CD4-positive, alpha-beta T cell (primary cell): ENCODE results near the gene ASB6. TPM values are rescaled to one million over a fixed set of nuclear protein-coding genes. Genes with fewer than 3 reads are reported as not detected.

Experiments
- ATAC-seq: fragments of 200-7000 bp; cut with Tn5 transposase; one replicate; pipeline ENCODE4 v1.10.0; 2022; ENCODE audit warnings: mild to moderate bottlenecking; ENCODE audit not compliant: poor library complexity
- CTCF ChIA-PET: fragments of 350-600 bp; sonication (Branson Sonifier 250); formaldehyde crosslinking; loops from one replicate; lab custom pipeline; 2021; ENCODE audit warnings: antibody characterized with exemption, inconsistent platforms; lab: Charles Lee
- POLR2A ChIA-PET: fragments of 350-600 bp; sonication (Branson Sonifier 250); formaldehyde crosslinking; loops from one replicate; lab custom pipeline; 2021; ENCODE audit warnings: antibody characterized with exemption, inconsistent platforms; lab: Charles Lee
- DNase-seq, 14 experiments: peaks; one replicate each; pipeline ENCODE4 v3.0.0-alpha.2; 2013 to 2020; ENCODE audit warnings: mixed read lengths in 2 of 14
- H3K27ac ChIP-seq, 2 donors: one replicate each; pipeline versions ENCODE4 v1.5.1 to v1.7.0; 2013; ENCODE audit warnings: low read length in 2 of 2, low read depth in 1 of 2, mild to moderate bottlenecking in 1 of 2
- H3K27me3 ChIP-seq, 2 experiments: 1 replicate in 1 of 2; 2 replicates in 1 of 2; pipeline versions ENCODE4 v1.6.1 to v1.7.0; 2013; ENCODE audit warnings: low read length in 2 of 2, control low read depth in 1 of 2, mild to moderate bottlenecking in 1 of 2, moderate library complexity in 1 of 2; ENCODE audit not compliant: insufficient read depth in 2 of 2, control insufficient read depth in 1 of 2
- H3K36me3 ChIP-seq: one replicate; pipeline ENCODE4 v1.6.1; 2013; ENCODE audit warnings: low read length, control low read depth; ENCODE audit not compliant: insufficient read depth
- H3K4me1 ChIP-seq: one replicate; pipeline ENCODE4 v1.6.1; 2013; ENCODE audit warnings: low read length, control low read depth; ENCODE audit not compliant: insufficient read depth
- H3K4me3 ChIP-seq: one replicate; pipeline ENCODE4 v1.5.1; 2013; ENCODE audit warnings: mild to moderate bottlenecking, low read length, moderate library complexity
- H3K9me3 ChIP-seq, 2 experiments: 1 replicate in 1 of 2; 2 replicates in 1 of 2; pipeline versions ENCODE4 v1.6.1 to v1.7.0; 2013; ENCODE audit warnings: low read length in 2 of 2, mild to moderate bottlenecking in 2 of 2, control low read depth in 1 of 2, moderate library complexity in 1 of 2; ENCODE audit not compliant: control insufficient read depth in 1 of 2, insufficient read depth in 1 of 2
- H3K27ac Mint-ChIP-seq: one replicate; pipeline ENCODE4 v1.8.0; 2020; ENCODE audit warnings: mixed read lengths
- H3K27me3 Mint-ChIP-seq: one replicate; pipeline ENCODE4 v1.8.0; 2021; ENCODE audit warnings: mixed read lengths
- H3K36me3 Mint-ChIP-seq: one replicate; pipeline ENCODE4 v1.8.0; 2021; ENCODE audit warnings: low read depth, mixed read lengths
- H3K4me1 Mint-ChIP-seq: one replicate; pipeline ENCODE4 v1.8.0; 2021; ENCODE audit warnings: low read depth, mixed read lengths
- H3K4me3 Mint-ChIP-seq: one replicate; pipeline ENCODE4 v1.8.0; 2020; ENCODE audit warnings: mild to moderate bottlenecking, mixed read lengths
- H3K9me3 Mint-ChIP-seq: one replicate; pipeline ENCODE4 v1.8.0; 2020; ENCODE audit warnings: mixed read lengths
- intact Hi-C, 2 experiments: fragments of 100-400 bp; cut with DNase I in 1 of 2; cut with micrococcal nuclease in 1 of 2; formaldehyde crosslinking; loops; one replicate each; pipeline versions ENCODE4 v1.15.1 to v1.9.0; 2023 to 2025; cut with DNase I, micrococcal nuclease
- total RNA-seq, 174 experiments: library from RNA in 2 of 174; stranded (reverse) in 2 of 174; gene quantifications; one replicate each; pipeline ENCODE4 v1.2.3 and lab custom pipeline; 2021 to 2026
- TF ChIP-seq, protein P1 (sequence below): fragments of 200-600 bp; IDR thresholded peaks from one replicate; pipeline ENCODE4 v1.8.0; 2022; ENCODE audit warnings: antibody characterized with exemption, mild to moderate bottlenecking

ASB6 gene
- total RNA-seq, 2 experiments from 2014 or later, result 28.5 to 29.3 TPM

GRCh38 chr9:129611307-129611800 is 30.6 kb downstream of the ASB6 start:
- Histone ChIP-seq H3K4me1 (peaks cover 48% of the 10 kb centered on the region), H3K27ac (no peak overlapping the region), H3K9me3 (no peaks in the 10 kb centered on the region), H3K4me3 (peak overlapping the region; percentile 51), H3K36me3 (no peaks in the 10 kb centered on the region), H3K27me3 (peaks cover 0 to 5% of the 10 kb centered on the region in 2 experiments)
- Mint-ChIP-seq H3K27ac (peak overlapping the region; percentile 76), H3K36me3 (peaks cover 4% of the 10 kb centered on the region), H3K4me1 (peaks cover 37% of the 10 kb centered on the region), H3K27me3 (no peaks in the 10 kb centered on the region), H3K4me3 (peak overlapping the region; percentile 87), H3K9me3 (no peaks in the 10 kb centered on the region)
- DNase-seq (no peak), ATAC-seq (no peak)
- ChIA-PET CTCF (interaction anchor here (0.7 to 2.5 kb wide), 19 partner anchors 9 to 480 kb away, joined by 3 to 23 read pairs (median 5); partner anchors contain the start of genes C9orf50, IER5L and NTMT1), POLR2A (interaction anchor here (0.9 to 2.1 kb wide), 6 partner anchors 14 to 472 kb away, joined by 3 to 9 read pairs (median 4); partner anchors contain the start of genes IER5L and NTMT1)
- intact Hi-C loops, result loop anchor here (2.0 to 10.0 kb wide), 6 partner anchors 13 to 481 kb away; no protein-coding TSS in a partner anchor
- TF ChIP-seq, protein P1, sequence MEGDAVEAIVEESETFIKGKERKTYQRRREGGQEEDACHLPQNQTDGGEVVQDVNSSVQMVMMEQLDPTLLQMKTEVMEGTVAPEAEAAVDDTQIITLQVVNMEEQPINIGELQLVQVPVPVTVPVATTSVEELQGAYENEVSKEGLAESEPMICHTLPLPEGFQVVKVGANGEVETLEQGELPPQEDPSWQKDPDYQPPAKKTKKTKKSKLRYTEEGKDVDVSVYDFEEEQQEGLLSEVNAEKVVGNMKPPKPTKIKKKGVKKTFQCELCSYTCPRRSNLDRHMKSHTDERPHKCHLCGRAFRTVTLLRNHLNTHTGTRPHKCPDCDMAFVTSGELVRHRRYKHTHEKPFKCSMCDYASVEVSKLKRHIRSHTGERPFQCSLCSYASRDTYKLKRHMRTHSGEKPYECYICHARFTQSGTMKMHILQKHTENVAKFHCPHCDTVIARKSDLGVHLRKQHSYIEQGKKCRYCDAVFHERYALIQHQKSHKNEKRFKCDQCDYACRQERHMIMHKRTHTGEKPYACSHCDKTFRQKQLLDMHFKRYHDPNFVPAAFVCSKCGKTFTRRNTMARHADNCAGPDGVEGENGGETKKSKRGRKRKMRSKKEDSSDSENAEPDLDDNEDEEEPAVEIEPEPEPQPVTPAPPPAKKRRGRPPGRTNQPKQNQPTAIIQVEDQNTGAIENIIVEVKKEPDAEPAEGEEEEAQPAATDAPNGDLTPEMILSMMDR, result no peak

GRCh38 chr9:129610473-129611306 is 31.3 kb downstream of the ASB6 start:
- H3K36me3 ChIP-seq, result no peaks in the 10 kb centered on the region
- peak overlapping the region; percentile 76 for H3K27ac Mint-ChIP-seq
- ATAC-seq, result peak; percentile 60
- TF ChIP-seq, protein P1, result peak; percentile 88
- H3K27me3 ChIP-seq, result peaks cover 0 to 5% of the 10 kb centered on the region in 2 experiments
- POLR2A ChIA-PET, result interaction anchor here (0.9 to 2.1 kb wide), 6 partner anchors 15 to 472 kb away, joined by 3 to 9 read pairs (median 4); partner anchors contain the start of genes IER5L and NTMT1
- intact Hi-C loops, result loop anchor here (1.0 to 10.0 kb wide), 10 partner anchors 14 to 480 kb away; no protein-coding TSS in a partner anchor
- H3K4me3 Mint-ChIP-seq, result peak overlapping the region; percentile 87
- H3K27me3 Mint-ChIP-seq, result no peaks in the 10 kb centered on the region
- peaks cover 43% of the 10 kb centered on the region for H3K4me1 Mint-ChIP-seq
- CTCF ChIA-PET, result interaction anchor here (0.7 to 2.5 kb wide), 19 partner anchors 10 to 480 kb away, joined by 3 to 23 read pairs (median 5); partner anchors contain the start of genes C9orf50, IER5L and NTMT1
- DNase-seq, result peak; percentile 61 to 86 (median 66)
- no peaks in the 10 kb centered on the region for H3K9me3 ChIP-seq
- H3K4me3 ChIP-seq, result peak overlapping the region; percentile 51
- peaks cover 48% of the 10 kb centered on the region for H3K4me1 ChIP-seq
- no peaks in the 10 kb centered on the region for H3K9me3 Mint-ChIP-seq
- no peak overlapping the region for H3K27ac ChIP-seq
- peaks cover 4% of the 10 kb centered on the region for H3K36me3 Mint-ChIP-seq

DNA sequence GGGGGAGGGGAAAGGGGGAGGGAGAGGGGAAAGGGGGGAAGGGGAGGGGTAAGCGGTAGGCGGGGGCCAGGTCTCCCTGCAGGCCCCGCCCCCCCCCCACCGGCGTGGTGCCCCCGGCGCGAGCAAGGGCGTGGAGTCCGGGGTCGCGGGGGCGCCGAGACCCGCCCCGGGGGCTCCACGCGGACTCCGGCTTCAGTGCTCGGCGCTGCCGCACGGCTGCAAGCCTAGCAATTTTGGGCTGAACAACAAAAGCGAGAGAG is 31.8 kb downstream of the ASB6 start:
- TF ChIP-seq, protein P1, result no peak
- Mint-ChIP-seq H3K4me1 (peaks cover 44% of the 10 kb centered on the region), H3K9me3 (no peaks in the 10 kb centered on the region), H3K36me3 (peaks cover 4% of the 10 kb centered on the region), H3K27ac (peak overlapping the region; percentile 92), H3K4me3 (peak overlapping the region; percentile 48), H3K27me3 (no peaks in the 10 kb centered on the region)
- ATAC-seq (peak; percentile 8), DNase-seq (peak in 1 of 14 experiments; percentile 39)
- ChIA-PET CTCF (interaction anchor here (1.4 to 2.3 kb wide), 4 partner anchors 23 to 474 kb away, joined by 4 to 17 read pairs (median 8); no protein-coding TSS in a partner anchor), POLR2A (interaction anchor here (2.1 kb wide), 1 partner anchor 432 kb away, joined by 9 read pairs; the partner anchor contains the start of gene IER5L)
- Histone ChIP-seq H3K27me3 (peaks cover 0 to 5% of the 10 kb centered on the region in 2 experiments), H3K36me3 (no peaks in the 10 kb centered on the region), H3K4me3 (peak overlapping the region; percentile 40), H3K4me1 (peaks cover 54% of the 10 kb centered on the region), H3K27ac (no peak overlapping the region), H3K9me3 (no peaks in the 10 kb centered on the region)
- intact Hi-C loops, result loop anchor here (1.0 to 10.0 kb wide), 10 partner anchors 15 to 479 kb away; no protein-coding TSS in a partner anchor
